ENCODE measurements around the gene DYRK4. TPM values are rescaled to one million over a fixed set of nuclear protein-coding genes. Genes with fewer than 3 reads are reported as not detected.
"Not testable (repeated sequence)": the region's sequence is repeated elsewhere in the genome, so short reads cannot be mapped to it uniquely, and the experiment has no call there.

The DYRK4 gene
- polyA plus RNA-seq (ENCODE audit: low read depth in 6 of 6), result 10 to 100 TPM; 32.1 to 49.4 (median 43.1) TPM

GRCh38 chr12:4562034-4562657 lies at the start of gene DYRK4:
DYRK4 (plus strand) TSS chr12:4562208; CDS start chr12:4562246, 38 bp downstream.
- Mint-ChIP-seq H3K4me1 (peaks cover 43 to 48% (median 45%) of the 10 kb centered on the region in 3 donors), H3K27ac (peak within 1 kb of the TSS in 3 of 6 donors; percentile 7 to 58 (median 56)), H3K4me3 (peak within 1 kb of the TSS; percentile 42 to 82 (median 79)), H3K36me3 (peaks cover 4% of the 10 kb centered on the region in 2 donors), H3K27me3 (no peaks in the 10 kb centered on the region), H3K9me3 (peaks cover 0 to 3% (median 0%) of the 10 kb centered on the region in 7 donors)
- DNase-seq (no peak), ATAC-seq (ENCODE audit: low read depth in 2 of 2) (no peak)

DNA sequence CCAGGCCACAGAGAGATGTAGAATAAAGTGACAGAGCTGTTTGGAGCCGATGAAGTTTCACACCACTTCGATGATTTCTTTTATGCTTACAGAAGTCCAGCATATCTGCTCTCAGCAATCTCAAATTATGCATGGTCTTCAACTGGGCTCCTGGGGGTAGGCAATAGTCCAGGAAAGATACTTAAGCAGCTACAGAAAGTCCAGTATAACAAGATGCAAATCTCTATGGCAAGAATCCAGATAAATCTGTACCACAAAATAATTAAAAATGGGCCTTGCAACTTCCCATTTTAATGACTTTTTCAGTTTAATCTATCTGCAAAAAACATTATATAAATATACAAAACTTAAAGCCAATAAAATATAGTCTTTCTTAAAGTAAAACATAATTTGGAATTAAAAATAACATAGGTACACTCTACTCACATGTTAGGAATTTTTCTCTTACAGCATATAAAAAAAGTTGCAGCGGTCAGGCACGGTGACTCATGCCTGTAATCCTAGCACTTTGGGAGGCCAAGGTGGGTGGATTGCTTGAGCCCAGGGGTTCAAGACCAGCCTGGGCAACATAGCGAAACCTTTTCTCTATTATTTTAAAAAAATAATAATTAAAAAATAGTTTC lies 43.8 kb upstream of the DYRK4 start:
- ATAC-seq (ENCODE audit: low read depth in 2 of 2) (no peak), DNase-seq (no peak)
- Mint-ChIP-seq H3K9me3 (no peaks in the 10 kb centered on the region), H3K27me3 (no peaks in the 10 kb centered on the region), H3K4me3 (no peak overlapping the region), H3K27ac (peak overlapping the region in 1 of 6 donors; percentile 34), H3K36me3 (peaks cover 26 to 30% of the 10 kb centered on the region in 2 donors), H3K4me1 (no peaks in the 10 kb centered on the region)

DNA sequence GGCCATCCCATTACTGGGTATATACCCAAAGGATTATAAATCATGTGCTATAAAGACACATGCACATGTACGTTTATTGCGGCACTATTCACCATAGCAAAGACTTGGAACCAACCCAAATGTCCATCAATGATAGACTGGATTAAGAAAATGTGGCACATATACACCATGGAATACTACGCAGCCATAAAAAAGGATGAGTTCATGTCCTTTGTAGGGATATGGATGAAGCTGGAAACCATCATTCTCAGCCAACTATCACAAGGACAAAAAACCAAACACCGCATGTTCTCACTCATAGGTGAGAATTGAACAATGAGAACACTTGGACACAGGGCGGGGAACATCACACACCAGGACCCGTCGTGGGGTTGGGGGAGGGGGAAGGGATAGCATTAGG lies 38.6 kb upstream of the DYRK4 start:
- DNase-seq; H3K4me3 Mint-ChIP-seq; H3K27ac Mint-ChIP-seq; H3K27me3 Mint-ChIP-seq; H3K9me3 Mint-ChIP-seq; H3K4me1 Mint-ChIP-seq; ATAC-seq (ENCODE audit: low read depth in 2 of 2): not testable (repeated sequence)
- peaks cover 17 to 21% of the 10 kb centered on the region in 2 donors for H3K36me3 Mint-ChIP-seq

DNA sequence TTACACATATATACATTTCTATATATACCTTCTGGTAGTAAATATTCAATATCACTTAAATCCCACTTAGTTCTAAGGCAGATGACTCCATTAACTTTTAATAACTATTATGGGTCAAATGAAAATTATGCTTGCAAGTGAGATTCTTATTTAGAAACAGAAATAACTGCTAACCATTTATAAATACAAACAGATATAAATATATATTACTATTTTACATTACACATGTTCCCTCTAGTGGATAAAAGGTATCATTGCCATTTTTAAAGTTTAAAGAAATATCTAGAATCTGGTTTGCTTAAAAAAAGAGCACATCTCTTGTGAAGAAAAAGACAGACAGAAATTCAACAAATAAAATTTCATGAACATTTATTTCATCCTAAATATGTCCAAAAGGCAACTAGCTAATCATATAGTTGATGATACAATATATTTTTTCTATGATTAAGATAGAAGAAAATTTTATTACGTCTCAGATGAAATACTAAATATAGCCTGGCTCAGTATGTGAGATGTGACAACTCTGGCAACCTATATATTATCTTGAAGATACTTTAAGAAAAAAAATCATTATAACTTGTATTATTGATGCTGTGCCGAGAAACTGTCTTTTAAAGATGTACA lies 35.0 kb upstream of the DYRK4 start:
- ATAC-seq (ENCODE audit: low read depth in 2 of 2) (no peak), DNase-seq (no peak)
- Mint-ChIP-seq H3K4me3 (no peak overlapping the region), H3K36me3 (peaks cover 9 to 11% of the 10 kb centered on the region in 2 donors), H3K9me3 (no peaks in the 10 kb centered on the region), H3K4me1 (peaks cover 0 to 5% (median 0%) of the 10 kb centered on the region in 3 donors), H3K27ac (no peak overlapping the region), H3K27me3 (no peaks in the 10 kb centered on the region)

- DNase-seq, result no peak
- H3K27me3 Mint-ChIP-seq, result no peaks in the 10 kb centered on the region
- H3K27ac Mint-ChIP-seq, result peak overlapping the region in 2 of 6 donors; percentile 8 to 39
- no peaks in the 10 kb centered on the region for H3K9me3 Mint-ChIP-seq
- no peak for ATAC-seq (ENCODE audit: low read depth in 2 of 2)
- H3K4me3 Mint-ChIP-seq, result no peak overlapping the region
- no peaks in the 10 kb centered on the region for H3K36me3 Mint-ChIP-seq
- H3K4me1 Mint-ChIP-seq, result peaks cover 0 to 5% (median 0%) of the 10 kb centered on the region in 3 donors
These were observed 31.8 kb upstream of the DYRK4 start for GRCh38 chr12:4530160-4530559.

DNA sequence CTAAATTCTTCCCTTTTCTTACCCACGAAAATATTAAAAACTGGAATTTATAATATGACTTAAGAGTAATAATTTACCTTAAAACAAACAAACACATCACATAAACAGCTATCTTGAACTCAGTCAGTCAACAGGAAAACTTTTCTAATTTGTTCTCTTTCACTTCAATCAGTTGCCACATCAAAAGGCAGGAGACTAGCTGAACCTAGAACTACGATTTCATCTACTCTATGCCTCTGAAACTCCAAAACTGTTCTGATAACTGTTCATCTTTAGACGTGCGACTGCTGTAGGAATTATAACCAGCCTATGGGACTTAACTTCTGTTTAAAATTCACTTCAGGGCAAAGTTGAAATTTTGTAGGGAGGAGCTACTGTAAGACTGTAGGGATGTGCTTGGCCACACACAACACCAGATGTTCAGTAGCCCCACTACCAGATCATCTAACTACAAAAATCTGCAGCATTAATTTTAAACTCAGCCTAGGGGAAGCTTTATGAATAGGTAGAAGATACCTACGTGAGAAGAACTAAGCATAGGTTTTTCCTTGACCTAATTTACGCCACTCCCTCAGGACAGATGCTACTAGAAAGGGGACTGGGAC lies 30.9 kb upstream of the DYRK4 start:
- ATAC-seq (ENCODE audit: low read depth in 2 of 2), result no peak
- no peak overlapping the region for H3K4me3 Mint-ChIP-seq

DNA sequence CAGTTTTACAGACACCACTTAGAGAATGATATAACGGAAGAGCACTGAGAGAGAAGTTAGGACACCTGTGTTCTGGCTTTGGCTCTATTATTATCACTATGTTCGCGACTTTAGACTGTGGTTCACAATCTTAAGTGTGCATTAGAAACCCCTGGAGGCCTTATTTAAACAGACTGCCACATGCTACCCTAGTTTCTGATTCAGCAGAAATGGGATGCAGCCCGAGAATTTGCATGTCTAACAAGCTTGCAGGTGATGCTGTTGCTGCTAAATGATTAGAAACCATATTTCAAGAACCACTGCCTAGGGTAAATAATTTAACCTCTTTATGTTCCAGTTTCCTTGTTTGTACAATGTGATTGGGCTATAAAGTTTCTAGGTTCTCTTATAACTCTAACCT lies 26.9 kb upstream of the DYRK4 start:
- Mint-ChIP-seq H3K4me3 (peak overlapping the region in 1 of 8 donors; percentile 44), H3K4me1 (peaks cover 20 to 34% (median 22%) of the 10 kb centered on the region in 3 donors), H3K36me3 (no peaks in the 10 kb centered on the region), H3K27me3 (no peaks in the 10 kb centered on the region), H3K27ac (no peak overlapping the region), H3K9me3 (no peaks in the 10 kb centered on the region)
- DNase-seq (no peak), ATAC-seq (ENCODE audit: low read depth in 2 of 2) (no peak)

More for the DNA sequence above, 30.9 kb upstream of the DYRK4 start:
- no peaks in the 10 kb centered on the region for H3K27me3 Mint-ChIP-seq
- no peaks in the 10 kb centered on the region for H3K9me3 Mint-ChIP-seq
- H3K27ac Mint-ChIP-seq, result no peak overlapping the region
- peaks cover 0 to 5% (median 0%) of the 10 kb centered on the region in 3 donors for H3K4me1 Mint-ChIP-seq
- no peaks in the 10 kb centered on the region for H3K36me3 Mint-ChIP-seq
- no peak for DNase-seq

GRCh38 chr12:4535871-4536270 lies 26.1 kb upstream of the DYRK4 start:
- ATAC-seq (ENCODE audit: low read depth in 2 of 2) (no peak), DNase-seq (no peak)
- no peaks in the 10 kb centered on the region for H3K27me3 Mint-ChIP-seq
- H3K27ac Mint-ChIP-seq, result no peak overlapping the region
- no peaks in the 10 kb centered on the region for H3K36me3 Mint-ChIP-seq
- H3K4me1 Mint-ChIP-seq, result peaks cover 20 to 34% (median 21%) of the 10 kb centered on the region in 3 donors
- peak overlapping the region in 1 of 8 donors; percentile 92 for H3K4me3 Mint-ChIP-seq
- H3K9me3 Mint-ChIP-seq, result no peaks in the 10 kb centered on the region

- Mint-ChIP-seq H3K36me3 (no peaks in the 10 kb centered on the region), H3K27ac (peak within 1 kb of the TSS; percentile 88 to 99 (median 98)), H3K4me3 (peak within 1 kb of the TSS; percentile 87 to 99 (median 97)), H3K4me1 (peaks cover 20 to 34% (median 21%) of the 10 kb centered on the region in 3 donors), H3K27me3 (no peaks in the 10 kb centered on the region), H3K9me3 (no peaks in the 10 kb centered on the region)
- ATAC-seq (ENCODE audit: low read depth in 2 of 2) (peak; percentile 98 to 99), DNase-seq (peak; percentile 96)
These were observed 23.5 kb upstream of the DYRK4 start, which contains the start of gene RAD51AP1 for GRCh38 chr12:4538207-4539160. RAD51AP1 (plus strand) TSS chr12:4538890; CDS start chr12:4538940, 50 bp downstream.

- peaks cover 0 to 3% of the 10 kb centered on the region in 2 donors for H3K36me3 Mint-ChIP-seq
- ATAC-seq (ENCODE audit: low read depth in 2 of 2) (no peak), DNase-seq (no peak)
- H3K9me3 Mint-ChIP-seq, result no peaks in the 10 kb centered on the region
- H3K4me3 Mint-ChIP-seq, result peak overlapping the region; percentile 87 to 99 (median 97)
- no peaks in the 10 kb centered on the region for H3K27me3 Mint-ChIP-seq
- peaks cover 21 to 34% (median 23%) of the 10 kb centered on the region in 3 donors for H3K4me1 Mint-ChIP-seq
- H3K27ac Mint-ChIP-seq, result peak overlapping the region in 4 of 6 donors; percentile 28 to 98 (median 96)
These were observed 22.7 kb upstream of the DYRK4 start for GRCh38 chr12:4539167-4539870.

DNA sequence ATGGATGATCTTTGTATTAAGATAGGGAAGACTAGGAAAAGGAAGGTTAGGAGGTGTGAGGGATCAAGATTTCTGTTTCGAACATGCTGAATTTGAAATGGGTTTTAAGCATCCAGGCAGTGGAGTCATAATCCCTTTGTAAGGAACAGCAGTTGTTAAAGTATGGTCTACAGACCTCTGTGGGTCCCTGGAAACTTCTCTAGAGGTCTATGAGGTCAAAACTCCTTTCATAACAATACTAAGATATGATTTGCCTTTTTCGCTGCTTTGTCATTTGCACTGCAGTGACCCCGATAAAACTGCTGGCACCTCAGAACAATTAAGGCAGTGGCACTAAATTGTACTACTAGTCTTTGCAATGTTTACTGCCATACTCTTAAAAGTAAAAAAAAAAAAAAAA lies 21.8 kb upstream of the DYRK4 start:
- H3K4me3 Mint-ChIP-seq, result peak overlapping the region in 5 of 8 donors; percentile 37 to 98 (median 76)
- no peaks in the 10 kb centered on the region for H3K9me3 Mint-ChIP-seq
- H3K36me3 Mint-ChIP-seq, result peaks cover 0 to 4% of the 10 kb centered on the region in 2 donors
- ATAC-seq (ENCODE audit: low read depth in 2 of 2), result no peak
- no peak overlapping the region for H3K27ac Mint-ChIP-seq
- no peaks in the 10 kb centered on the region for H3K27me3 Mint-ChIP-seq
- DNase-seq, result no peak
- peaks cover 23 to 36% (median 24%) of the 10 kb centered on the region in 3 donors for H3K4me1 Mint-ChIP-seq

DNA sequence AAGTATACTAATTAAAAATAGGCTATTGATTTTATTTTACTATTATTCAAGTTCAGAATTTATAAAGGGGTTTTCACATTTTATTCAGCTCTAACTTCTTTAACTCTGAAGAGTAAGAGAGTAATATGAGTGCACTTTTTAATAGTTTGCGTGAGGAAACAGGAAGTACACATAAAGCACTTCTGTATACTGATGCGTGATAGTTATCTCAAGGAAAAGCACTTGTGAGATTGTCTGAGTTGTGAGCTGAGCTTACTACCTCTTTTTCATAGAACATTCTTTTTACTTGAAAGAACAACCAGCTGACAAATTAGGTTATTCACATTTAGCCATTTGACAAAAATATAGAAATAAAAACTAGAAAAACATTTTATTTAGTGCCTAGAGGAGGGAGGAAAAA lies 21.4 kb upstream of the DYRK4 start:
- DNase-seq (no peak), ATAC-seq (ENCODE audit: low read depth in 2 of 2) (no peak)
- peaks cover 0 to 4% of the 10 kb centered on the region in 2 donors for H3K36me3 Mint-ChIP-seq
- no peaks in the 10 kb centered on the region for H3K27me3 Mint-ChIP-seq
- H3K9me3 Mint-ChIP-seq, result no peaks in the 10 kb centered on the region
- H3K4me3 Mint-ChIP-seq, result no peak overlapping the region
- peaks cover 24 to 37% (median 27%) of the 10 kb centered on the region in 3 donors for H3K4me1 Mint-ChIP-seq
- H3K27ac Mint-ChIP-seq, result no peak overlapping the region
